ENCODE measurements around the gene OR10H4. TPM values are rescaled to one million over a fixed set of nuclear protein-coding genes. Genes with fewer than 3 reads are reported as not detected.

The OR10H4 gene
- total and polyA plus RNA-seq, 2 of the 13 experiments (the other 11 are each of a cell fraction or from before 2014, with no cell fraction given): not detected

GRCh38 chr19:15934332-15935078, 14.3 kb upstream of the OR10H4 start, which contains the start of gene CYP4F11 (continued):
- TF ChIP-seq MYPOP (CRISPR knock-in tag; IDR thresholded peaks at IDR 0.05) (no peak; the same call in 1 of the 2 replicates), BCL3 (CRISPR knock-in tag; IDR thresholded peaks at IDR 0.05) (no peak), TFDP1 (CRISPR knock-in tag; IDR thresholded peaks at IDR 0.05; ENCODE audit: borderline replicate concordance) (no peak), ZFX (CRISPR knock-in tag; IDR thresholded peaks at IDR 0.05; ENCODE audit: low read depth) (peak; percentile 88), ZBTB3 (CRISPR knock-in tag; IDR thresholded peaks at IDR 0.05; ENCODE audit: borderline replicate concordance, low read depth) (no peak), FOXA1 (IDR thresholded peaks at IDR 0.05) (peak; percentile 53; the same call in 1 of the 2 replicates), FOXA1 (CRISPR knock-in tag; IDR thresholded peaks at IDR 0.05) (peak; percentile 92), IKZF4 (CRISPR knock-in tag; IDR thresholded peaks at IDR 0.05; ENCODE audit: borderline replicate concordance, low read depth, not compliant biosample characterization) (no peak), HDAC6 (IDR thresholded peaks at IDR 0.05; ENCODE audit: low read depth, low read length) (no peak), HES4 (CRISPR knock-in tag; IDR thresholded peaks at IDR 0.05; ENCODE audit: borderline replicate concordance) (no peak), USF2 (IDR thresholded peaks at IDR 0.05; ENCODE audit: low read depth, low read length) (no peak), USF2 (CRISPR knock-in tag; IDR thresholded peaks at IDR 0.05; ENCODE audit: borderline replicate concordance) (no peak), ZNF484 (CRISPR knock-in tag; IDR thresholded peaks at IDR 0.05; ENCODE audit: borderline replicate concordance, low read depth) (no peak), LRRFIP1 (CRISPR knock-in tag; conservative IDR thresholded peaks at IDR 0.05) (no peak), ZC3H4 (CRISPR knock-in tag; IDR thresholded peaks at IDR 0.05; ENCODE audit: borderline replicate concordance) (no peak), FIP1L1 (IDR thresholded peaks at IDR 0.05; ENCODE audit: borderline replicate concordance, insufficient read depth, low read depth, low read length) (no peak), ETV5 (CRISPR knock-in tag; IDR thresholded peaks at IDR 0.05; ENCODE audit: borderline replicate concordance) (peak; percentile 64; the same call in 1 of the 2 replicates), FOXP1 (IDR thresholded peaks at IDR 0.05) (no peak), FOXP1 (CRISPR knock-in tag; IDR thresholded peaks at IDR 0.05) (peak; percentile 52; the same call in 1 of the 2 replicates), MAF1 (CRISPR knock-in tag; IDR thresholded peaks at IDR 0.05; ENCODE audit: borderline replicate concordance) (no peak), CBFB (CRISPR knock-in tag; IDR thresholded peaks at IDR 0.05) (peak; percentile 6; the same call in 1 of the 2 replicates)

Measured in HepG2 (cell line).